HG03139 (cell line): ENCODE results near the gene FOSL1.

Source experiments
- ATAC-seq: cut with Tn5 transposase; IDR thresholded peaks from one replicate; pipeline ENCODE4 v1.9.1; 2021; ENCODE audit not compliant: unreplicated experiment

Gene FOSL1

DNA sequence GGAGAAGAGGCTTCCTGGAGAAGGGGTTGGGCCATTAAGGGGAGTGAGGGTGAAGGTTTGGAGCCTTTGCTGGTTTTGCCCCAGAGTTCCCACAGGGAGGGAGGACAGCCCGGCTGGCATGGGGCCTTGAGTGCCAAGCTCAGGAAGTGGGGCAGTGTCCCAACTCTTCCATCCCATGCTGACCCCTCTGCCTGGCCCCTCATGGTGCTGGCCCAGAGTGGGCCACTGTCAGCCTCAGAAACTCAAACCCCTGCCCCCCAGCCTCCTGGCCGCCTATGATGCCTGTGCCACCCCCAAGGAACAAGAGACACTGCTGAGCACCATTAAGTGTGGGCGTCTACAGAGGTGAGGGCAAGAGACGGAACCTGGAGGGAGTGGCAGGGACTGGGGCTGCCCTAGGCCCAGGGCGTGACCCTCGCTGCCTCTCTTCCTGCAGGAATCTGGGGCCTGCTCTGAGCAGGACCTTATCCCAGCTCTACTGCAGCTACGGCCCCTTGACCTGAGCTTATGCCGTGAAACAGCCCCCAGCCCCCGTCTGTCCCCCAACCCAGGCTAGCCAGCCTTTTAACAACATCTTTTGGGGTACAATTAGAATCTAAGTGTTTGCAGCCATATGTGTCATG lies 34.5 kb downstream of the FOSL1 start:
- no peak for ATAC-seq

DNA sequence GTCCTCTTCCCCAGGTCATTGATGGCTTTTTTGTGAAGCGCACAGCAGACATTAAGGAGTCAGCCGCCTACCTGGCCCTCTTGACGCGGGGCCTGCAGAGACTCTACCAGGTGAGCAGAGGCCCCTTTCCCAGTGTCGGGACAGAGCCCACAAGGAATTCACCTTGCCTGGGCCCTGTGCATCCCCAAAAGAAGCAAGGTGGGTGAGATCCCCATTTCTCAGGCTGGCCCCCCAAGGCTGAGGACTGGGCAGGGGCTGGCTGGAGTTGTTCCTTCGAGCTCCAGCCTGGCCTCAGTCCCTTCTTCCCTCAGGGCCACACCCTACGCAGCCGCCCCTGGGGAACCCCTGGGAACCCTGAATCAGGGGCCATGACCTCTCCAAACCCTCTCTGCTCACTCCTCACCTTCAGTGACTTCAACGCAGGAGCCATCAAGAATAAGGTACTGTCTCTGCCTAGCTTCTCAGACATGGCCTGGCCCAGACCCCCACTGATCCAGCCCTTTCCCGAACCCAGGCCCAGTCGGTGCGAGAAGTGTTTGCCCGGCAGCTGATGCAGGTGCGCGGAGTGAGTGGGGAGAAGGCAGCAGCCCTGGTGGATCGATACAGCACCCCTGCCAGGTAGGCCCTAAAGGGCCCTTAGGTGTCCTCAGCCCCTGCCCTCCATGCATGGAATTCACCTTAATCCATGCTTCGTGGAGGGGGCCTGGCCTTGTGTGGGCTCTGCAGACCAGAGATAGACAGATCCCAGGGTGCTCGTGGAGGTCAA lies 35.3 kb downstream of the FOSL1 start:
- ATAC-seq = no peak

DNA sequence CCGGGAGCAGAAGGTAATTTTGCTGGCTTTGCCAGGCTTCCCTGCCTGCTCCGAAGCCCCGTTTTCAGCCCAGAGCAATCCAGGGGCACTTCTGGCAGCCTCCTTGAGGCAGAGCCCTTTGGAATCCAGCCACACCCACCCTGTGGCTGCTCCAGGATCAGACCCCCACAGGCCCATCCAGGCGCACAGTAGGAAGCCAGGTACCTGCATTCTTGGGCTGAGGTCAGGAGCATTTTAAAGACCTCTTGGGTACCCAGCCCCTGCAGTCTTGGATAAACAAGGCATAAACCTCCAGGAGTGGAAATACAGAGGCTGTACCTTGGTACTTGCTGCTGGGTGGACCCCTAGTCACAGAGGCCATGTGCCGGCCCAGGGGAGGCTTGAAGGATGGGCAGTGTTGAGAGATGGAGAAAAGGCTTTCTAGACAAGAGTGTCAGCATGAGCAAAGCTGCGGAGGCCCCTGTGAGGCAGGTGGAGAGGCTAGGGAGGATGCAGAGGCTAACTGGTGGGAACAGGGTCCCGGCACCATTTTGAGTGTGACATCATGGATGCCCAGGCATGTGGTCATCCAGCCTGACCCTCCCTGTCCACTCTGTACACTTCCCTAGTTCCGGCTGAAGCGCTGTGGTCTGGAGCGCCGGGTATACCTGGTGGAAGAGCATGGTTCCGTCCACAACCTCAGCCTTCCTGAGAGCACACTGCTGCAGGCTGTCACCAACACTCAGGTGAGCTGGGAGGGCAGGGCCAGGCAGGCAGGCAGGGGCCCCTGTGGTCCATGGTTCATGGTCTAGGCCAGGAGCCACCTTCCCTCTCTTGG lies 36.1 kb downstream of the FOSL1 start:
- no peak for ATAC-seq

DNA sequence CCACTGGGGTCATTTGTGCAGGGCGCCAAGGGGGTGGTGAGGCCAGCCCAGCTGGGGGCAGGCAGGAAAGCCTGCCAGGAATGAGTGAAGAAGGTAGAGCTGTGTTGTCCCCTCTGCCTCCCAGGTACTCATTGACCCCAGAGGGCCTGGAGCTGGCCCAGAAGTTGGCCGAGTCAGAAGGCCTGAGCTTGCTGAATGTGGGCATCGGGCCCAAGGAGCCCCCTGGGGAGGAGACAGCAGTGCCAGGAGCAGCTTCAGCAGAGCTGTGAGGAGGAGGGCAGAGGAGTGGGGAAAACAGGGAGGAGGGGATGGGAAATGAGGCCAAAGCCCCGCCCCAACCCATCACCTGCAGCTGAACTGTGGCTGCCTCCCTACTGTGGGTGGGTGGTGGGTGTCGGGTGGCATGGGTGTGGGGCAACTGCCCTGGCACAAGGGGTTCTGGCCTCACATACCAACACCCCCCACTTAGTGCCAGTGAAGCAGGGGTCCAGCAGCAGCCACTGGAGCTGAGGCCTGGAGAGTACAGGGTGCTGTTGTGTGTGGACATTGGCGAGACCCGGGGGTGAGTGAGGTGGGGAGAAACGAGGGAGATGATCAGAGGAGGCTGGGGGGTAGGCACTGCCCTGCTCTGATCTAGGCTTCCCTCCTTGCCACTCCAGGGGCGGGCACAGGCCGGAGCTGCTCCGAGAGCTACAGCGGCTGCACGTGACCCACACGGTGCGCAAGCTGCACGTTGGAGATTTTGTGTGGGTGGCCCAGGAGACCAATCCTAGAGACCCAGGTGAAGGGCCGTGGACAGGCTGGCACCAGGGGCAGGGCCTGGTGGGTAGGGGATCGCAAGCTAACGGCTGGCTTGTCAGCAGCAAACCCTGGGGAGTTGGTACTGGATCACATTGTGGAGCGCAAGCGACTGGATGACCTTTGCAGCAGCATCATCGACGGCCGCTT lies 37.0 kb downstream of the FOSL1 start:
- no peak for ATAC-seq

DNA sequence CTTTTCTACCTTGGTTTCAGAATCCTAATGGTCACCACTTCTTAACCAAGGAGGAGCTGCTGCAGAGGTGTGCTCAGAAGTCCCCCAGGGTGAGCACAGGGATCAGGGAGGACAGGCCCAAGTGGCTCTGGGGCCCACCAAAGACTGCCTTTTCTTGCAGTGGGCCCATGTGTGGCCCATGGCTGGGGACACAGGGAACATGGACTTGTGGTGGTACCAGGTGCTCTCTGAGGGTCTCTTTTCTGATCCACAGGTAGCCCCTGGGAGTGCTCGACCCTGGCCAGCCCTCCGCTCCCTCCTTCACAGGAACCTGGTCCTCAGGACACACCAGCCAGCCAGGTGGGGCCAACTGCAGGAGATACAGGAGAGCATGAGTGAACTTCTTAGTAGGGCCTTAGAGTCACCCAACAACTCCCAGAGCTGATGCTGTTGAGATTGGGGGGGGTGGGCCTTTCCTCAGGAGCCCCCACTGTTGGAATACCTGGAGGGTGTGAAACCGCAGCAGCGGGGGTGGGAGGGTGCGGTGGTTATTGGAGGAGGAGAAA lies 37.9 kb downstream of the FOSL1 start:
- no peak for ATAC-seq

DNA sequence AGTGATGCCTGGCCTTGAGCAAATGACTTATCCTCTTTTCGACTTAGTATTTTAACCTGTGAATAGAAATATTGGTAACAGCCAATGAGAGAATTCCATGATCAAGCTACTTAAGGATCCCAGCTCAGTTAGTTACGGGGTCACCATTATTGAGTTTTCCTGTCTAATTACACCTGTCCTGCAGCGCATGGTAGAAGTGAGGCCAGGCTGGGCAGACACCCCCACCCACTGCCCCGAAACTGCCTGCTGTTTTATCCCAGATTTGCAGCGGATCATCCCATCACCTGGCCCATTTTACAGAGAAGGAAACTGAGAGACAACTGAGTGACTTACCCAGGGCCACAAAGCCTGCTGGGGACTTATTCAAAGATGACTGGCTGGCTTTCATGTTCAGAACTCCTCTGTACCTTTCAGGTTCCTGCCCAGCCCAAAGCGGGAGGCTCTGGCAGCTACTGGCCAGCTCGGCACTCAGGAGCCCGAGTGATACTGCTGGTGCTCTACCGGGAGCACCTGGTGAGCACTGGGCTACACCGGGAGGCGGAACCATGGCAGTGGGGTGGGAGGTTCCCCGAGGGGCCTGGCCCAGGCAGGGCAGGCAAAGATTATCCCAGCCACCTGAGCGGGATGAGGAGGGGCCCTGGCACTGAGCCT lies 38.5 kb downstream of the FOSL1 start:
- no peak for ATAC-seq

DNA sequence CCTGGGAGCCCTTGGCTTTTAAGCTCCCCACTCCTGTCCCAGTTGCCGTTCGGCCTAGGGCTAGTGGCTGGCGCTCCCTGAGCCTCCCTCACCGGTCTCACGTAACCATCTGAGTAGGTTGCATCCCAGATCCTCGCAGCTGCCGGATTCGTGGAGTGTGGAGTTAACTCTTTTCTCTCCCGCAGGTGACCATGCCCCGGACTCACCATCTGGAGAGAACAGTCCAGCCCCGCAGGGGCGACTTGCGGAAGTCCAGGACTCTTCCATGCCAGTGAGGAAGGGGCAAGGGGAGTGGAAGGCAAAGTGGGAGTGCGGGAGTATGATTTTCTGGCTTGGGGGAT lies 39.1 kb downstream of the FOSL1 start:
- ATAC-seq = no peak

DNA sequence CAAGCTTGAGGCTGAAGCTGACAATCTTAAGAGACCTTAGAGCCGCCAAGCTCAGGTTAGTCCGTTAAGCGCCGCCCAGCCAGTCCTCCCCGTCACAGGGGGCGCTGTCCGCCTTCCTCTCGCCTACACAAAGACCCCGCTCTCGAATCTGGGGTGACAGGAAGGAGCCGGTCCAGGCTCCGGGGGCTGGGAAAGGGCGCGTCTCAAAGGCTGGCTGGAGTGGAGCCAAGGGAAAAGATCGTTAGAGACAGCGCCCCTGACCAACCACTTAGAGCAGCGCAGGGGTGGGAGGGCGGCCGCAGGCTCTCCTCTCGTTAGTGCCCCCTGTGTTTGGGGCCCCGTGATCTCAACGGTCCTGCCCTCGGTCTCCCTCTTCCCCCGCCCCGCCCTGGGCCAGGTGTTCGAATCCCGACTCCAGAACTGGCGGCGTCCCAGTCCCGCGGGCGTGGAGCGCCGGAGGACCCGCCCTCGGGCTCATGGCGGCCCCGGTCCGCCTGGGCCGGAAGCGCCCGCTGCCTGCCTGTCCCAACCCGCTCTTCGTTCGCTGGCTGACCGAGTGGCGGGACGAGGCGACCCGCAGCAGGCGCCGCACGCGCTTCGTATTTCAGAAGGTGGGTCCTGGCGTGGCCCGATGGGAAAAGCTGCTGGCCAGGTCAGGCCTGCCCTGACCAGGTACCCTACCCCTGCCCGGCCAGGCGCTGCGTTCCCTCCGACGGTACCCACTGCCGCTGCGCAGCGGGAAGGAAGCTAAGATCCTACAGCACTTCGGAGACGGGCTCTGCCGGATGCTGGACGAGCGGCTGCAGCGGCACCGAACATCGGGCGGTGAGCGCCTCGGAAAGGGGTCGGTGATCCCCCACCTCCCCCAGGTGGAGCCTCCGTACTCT lies 39.7 kb downstream of the FOSL1 start, which contains the start of gene MUS81:
MUS81 (plus strand) TSS at position 156 of the 887 bp plus-strand sequence; CDS start at position 477, 321 bp downstream.
- no peak for ATAC-seq

DNA sequence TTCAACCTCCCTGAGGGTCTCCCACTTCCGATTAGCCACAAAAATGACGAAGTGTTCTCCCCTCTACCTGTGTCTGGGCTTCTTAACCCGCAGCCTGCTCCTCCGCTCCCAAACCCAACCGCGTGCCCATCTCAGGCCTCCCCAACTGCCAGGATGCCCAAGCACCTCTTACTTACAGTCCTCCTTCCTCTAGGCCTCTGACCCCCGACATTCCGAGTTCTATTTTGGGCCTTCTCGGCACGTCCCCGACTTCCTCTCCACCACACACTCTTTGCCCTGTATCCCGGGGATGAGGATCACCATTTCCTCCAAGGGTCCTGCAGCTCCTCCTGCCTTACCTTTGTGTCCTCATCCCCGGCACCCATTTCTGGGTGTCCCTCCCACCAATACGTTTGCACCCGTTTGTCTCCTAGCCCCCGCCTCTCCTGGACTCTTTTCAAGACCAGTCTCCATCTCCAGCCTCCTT lies 40.3 kb downstream of the FOSL1 start:
- ATAC-seq = no peak

DNA sequence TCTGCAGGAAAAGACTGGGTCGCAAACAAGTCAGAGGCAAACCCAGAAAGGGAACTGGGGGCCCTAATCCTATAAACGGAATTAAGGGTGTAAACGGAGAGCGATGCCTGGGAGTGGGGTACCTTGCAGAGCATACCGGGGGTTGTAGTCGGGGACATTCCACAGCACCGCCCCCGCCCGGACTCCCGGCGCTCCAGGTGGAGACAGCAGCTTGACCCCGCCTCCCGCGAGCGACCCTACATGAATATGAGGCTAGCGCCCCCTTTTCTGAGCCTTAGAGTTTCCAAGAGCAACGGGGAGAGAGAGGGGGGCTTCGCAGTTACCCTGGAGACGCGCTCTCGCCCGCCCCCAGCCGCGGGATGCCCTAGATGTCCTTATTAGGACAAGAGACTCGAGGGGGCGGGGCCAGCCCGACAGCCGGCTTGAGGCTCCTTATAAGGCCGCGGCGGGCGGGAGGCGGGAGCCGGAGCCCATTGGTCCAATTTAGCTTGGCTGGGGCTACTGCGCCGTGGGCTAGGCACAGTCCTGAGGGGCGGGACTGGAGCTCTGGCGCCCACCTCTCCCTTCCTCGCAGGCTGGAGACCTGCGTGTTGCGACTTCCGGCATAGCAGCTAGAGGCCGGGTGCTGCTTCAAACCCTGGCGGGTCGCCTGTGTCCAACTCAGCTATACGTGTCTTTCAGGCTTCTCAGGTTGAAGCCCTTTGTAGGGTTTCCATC lies 40.9 kb downstream of the FOSL1 start:
- peak; percentile 40 for ATAC-seq

DNA sequence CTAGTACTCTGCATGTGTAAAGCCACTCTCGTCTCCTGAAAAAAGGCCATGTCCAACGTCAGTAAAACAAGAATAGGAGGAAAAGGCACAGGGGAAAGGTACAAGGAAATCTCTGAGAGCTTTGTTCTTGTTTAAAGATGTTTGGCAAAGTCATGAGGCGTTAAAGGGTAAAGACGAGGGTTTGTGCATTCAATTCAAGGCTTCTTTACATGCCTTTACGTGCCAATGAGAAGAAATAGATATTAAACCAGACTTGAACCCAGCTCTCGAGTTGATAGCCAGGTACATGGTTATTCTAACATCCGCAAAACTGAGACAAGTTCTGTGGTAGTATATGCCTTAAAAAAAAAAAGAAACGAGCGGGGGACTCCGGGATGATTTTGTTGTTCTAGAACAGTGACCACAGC lies 41.5 kb downstream of the FOSL1 start:
- no peak for ATAC-seq

DNA sequence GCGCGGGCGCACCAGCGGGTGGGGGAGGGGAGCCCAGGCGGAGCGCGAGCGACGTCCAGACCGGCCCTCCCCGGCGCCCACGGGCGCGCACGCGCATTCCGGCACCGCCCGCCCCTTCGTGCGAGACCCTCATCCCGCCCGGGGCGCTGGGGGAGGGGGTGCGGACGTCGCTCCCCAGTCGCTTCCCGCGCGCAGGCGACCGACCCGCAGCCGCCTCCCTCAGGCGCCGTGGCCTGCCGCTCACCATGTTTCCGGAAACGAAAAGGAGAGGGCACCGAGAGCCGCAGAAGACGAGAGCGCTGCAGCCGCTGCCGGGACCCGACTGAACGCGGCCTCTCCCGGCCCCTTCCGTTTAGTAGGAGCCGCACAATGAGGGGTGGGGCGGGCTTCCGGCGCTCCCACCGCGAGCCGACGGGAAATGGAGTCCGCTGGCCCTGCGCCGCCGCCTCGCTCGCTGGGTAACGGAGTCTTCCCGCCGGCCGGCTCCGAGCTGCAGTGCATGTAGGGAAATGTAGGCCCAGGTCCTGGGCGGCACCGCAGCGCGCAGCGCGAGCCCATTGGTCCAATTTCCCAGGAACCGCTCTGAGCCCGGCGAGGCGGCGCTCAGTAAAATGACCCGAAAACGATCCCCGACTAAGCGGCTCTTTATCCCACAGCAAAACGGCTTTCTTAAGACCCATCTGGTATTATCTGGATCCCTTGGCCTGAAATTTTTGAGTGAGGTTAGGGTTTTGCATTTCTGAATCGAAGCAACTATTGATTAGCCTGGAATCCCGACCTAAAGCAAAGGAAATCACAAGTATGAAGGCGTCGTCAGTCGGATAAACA lies 42.1 kb downstream of the FOSL1 start, which contains the start of gene CFL1:
CFL1 (minus strand) TSS at position 328 of the 828 bp plus-strand sequence; CDS start at position 247, 81 bp downstream.
- peak; percentile 41 for ATAC-seq

DNA sequence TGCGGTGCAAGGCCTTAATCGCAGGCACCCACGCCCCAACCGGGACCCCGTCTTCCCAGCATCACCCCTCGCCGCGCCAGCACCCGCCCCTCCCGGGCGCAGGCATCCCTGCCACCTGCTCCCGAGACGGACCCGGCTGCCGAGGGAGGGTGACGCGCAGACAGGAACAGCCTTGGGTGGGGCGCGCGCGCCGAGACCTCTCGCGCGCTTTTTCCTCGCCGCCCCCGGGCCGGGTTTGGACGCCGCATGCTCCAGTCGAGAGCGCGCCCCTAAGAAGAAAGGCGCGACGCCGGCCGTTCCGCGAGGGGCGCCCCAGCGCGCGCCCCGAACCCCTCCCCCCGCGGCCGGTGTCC lies 42.7 kb downstream of the FOSL1 start:
- no peak for ATAC-seq

DNA sequence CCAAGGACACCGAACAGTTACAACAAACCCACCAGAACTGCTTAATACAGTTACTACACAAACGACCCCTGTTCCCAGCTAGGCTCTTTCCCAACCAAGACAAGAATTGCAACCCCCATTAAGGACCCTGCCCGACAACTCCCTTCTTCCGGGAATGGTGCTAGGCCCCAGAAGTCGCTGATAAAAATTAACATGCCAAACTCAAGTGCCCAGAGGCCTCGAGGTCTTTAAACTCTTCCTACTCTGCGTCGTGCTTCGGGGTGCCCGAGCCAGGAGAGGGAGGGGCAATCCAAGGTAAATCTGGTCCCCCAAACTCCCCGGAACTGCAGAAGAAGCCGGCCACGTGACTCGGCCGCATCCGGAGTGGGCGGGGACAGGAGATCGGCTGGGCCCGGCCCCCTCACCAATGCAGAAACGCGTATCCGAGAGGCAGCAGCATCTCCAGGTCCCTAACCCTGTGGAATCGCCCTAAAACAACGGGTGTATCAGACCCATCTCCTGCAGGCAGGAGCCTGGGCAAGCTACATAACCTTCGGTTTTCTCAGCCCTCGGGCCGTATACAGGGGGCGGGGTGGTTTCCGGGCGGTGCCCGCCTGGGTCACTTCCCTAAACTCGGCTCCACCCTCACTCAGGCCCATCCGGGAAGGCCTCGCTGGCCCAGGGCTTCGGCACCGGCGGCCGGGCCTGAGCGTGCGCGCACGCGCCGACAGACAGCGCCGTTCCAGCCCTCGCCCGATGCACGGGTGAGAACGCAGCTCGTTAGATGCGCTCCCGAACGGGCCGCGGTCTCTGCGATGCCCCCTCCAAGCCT lies 43.3 kb downstream of the FOSL1 start:
- no peak for ATAC-seq

DNA sequence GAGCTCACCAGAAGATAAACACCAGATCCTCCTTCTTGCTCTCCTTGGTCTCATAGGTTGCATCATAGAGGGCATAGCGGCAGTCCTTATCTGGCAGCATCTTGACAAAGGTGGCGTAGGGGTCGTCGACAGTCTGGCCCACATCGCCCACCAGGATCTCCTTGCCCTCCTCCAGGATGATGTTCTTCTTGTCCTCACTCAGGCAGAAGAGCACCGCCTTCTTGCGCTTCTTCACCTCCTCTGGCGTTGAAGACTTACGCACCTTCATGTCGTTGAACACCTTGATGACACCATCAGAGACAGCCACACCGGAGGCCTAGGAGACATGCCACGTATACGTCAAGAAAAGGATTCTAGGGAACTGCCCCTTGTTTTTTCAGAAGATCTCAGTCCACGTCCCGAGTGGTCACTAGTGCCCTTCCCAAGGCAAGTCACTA lies 44.2 kb downstream of the FOSL1 start:
- no peak for ATAC-seq
